Epithelial cell of esophagus (primary cell): ENCODE results near the gene FGF12.

ENCODE experiments used
- DNase-seq: peaks from one replicate; pipeline ENCODE4 v3.0.0; 2010; ENCODE audit warnings: low read depth
- H3K4me3 ChIP-seq: 2 replicates; pipeline ENCODE4 v1.5.1; 2011; ENCODE audit warnings: mild to moderate bottlenecking, low read length, control low read depth
- CTCF ChIP-seq: IDR thresholded peaks from 2 replicates; pipeline ENCODE4 v1.5.1; 2011; ENCODE audit warnings: low read depth, mild to moderate bottlenecking, low read length, control low read depth, inconsistent platforms; ENCODE audit not compliant: insufficient read depth; ENCODE audit errors: missing control alignments

The FGF12 gene

GRCh38 chr3:192433704-192434103 lies 293.6 kb downstream of the FGF12 start:
- H3K4me3 ChIP-seq: no peak overlapping the region
- DNase-seq: no peak
- TF ChIP-seq CTCF: no peak

GRCh38 chr3:192422997-192423342 lies 304.4 kb downstream of the FGF12 start:
- no peak for TF ChIP-seq CTCF
- DNase-seq: no peak
- no peak overlapping the region for H3K4me3 ChIP-seq

- peak; percentile 46 for DNase-seq
- TF ChIP-seq CTCF: no peak
Observed at GRCh38 chr3:192422321-192422996, 304.9 kb downstream of the FGF12 start.

GRCh38 chr3:192419312-192419711 lies 308.0 kb downstream of the FGF12 start:
- no peak for DNase-seq
- no peak for TF ChIP-seq CTCF
- H3K4me3 ChIP-seq: no peak overlapping the region

More at GRCh38 chr3:192422321-192422996, 304.9 kb downstream of the FGF12 start:
- no peak overlapping the region for H3K4me3 ChIP-seq

GRCh38 chr3:192417559-192418055 lies 309.7 kb downstream of the FGF12 start:
- no peak for TF ChIP-seq CTCF
- H3K4me3 ChIP-seq: no peak overlapping the region
- DNase-seq: no peak

- no peak for DNase-seq
- no peak for TF ChIP-seq CTCF
Observed at GRCh38 chr3:192417017-192417416, 310.3 kb downstream of the FGF12 start.

GRCh38 chr3:192413461-192413860 lies 313.9 kb downstream of the FGF12 start:
- no peak for TF ChIP-seq CTCF
- peak; percentile 29 for DNase-seq
- no peak overlapping the region for H3K4me3 ChIP-seq

More at GRCh38 chr3:192417017-192417416, 310.3 kb downstream of the FGF12 start:
- no peak overlapping the region for H3K4me3 ChIP-seq
